ENCODE results near the gene USP15. TPM values are rescaled to one million over a fixed set of nuclear protein-coding genes. Genes with fewer than 3 reads are reported as not detected.
"Not testable (repeated sequence)": the region's sequence is repeated elsewhere in the genome, so short reads cannot be mapped to it uniquely, and the experiment has no call there.

Gene USP15
- total and polyA plus RNA-seq, 2 experiments from 2014 or later: 48.3 to 54.4 TPM

DNA sequence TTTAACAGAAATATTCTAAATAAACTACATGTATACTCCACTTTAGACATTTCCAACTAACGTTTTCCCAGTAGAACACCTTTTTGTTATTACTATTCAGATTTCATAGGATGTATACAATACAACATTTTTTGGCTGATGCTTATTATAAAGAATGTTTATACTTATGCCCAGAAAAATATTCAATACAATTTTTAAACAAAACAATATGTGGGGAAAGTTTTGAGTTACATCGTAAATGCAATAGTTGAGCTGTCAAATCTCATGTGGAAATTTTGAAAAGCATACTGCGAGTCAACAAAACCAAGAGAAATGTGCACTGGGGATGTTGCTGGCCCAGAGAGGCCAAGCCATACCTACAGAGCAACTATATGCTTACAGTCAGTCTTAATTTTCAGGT is 188.2 kb downstream of the USP15 start:
- no peak overlapping the region for H3K4me3 ChIP-seq
- DNase-seq: no peak
- no peak overlapping the region for H3K27ac ChIP-seq
- H3K9ac ChIP-seq: no peak overlapping the region
- TF ChIP-seq EZH2phosphoT487 (IDR thresholded peaks at IDR 0.05; ENCODE audit: insufficient read depth, low read depth) (no peak), EZH2 (IDR thresholded peaks at IDR 0.05; ENCODE audit: insufficient read depth, poor library complexity, severe bottlenecking) (no peak)
- H3F3A ChIP-seq (ENCODE audit: insufficient read depth): no peaks in the 10 kb centered on the region
- no peaks in the 10 kb centered on the region for H3K4me1 ChIP-seq (ENCODE audit: insufficient read depth)
- H3K4me2 ChIP-seq (ENCODE audit: unreplicated experiment): no peak overlapping the region
- H4K20me1 ChIP-seq (ENCODE audit: insufficient read depth): no peaks in the 10 kb centered on the region
- no peaks in the 10 kb centered on the region for H3K79me2 ChIP-seq (ENCODE audit: insufficient read depth)
- in situ Hi-C loops (cut with MboI): loop anchor here (10.0 kb wide), 1 partner anchor 616 kb away; no protein-coding TSS in a partner anchor
- H3K36me3 ChIP-seq (ENCODE audit: low read depth): no peaks in the 10 kb centered on the region
- no peaks in the 10 kb centered on the region for H3K9me2 ChIP-seq (ENCODE audit: insufficient read depth)
- H3K27me3 ChIP-seq (replicated peaks; ENCODE audit: insufficient read depth): no peaks in the 10 kb centered on the region
- 14 to 22% methylated on average over 3 of the region's 3 CpGs for WGBS, 2 experiments (ENCODE audit: low coverage in 1 of 2, low lambda C conversion rate in 2 of 2, missing lambda C conversion rate in 2 of 2)
- no peak overlapping the region for H2AFZ ChIP-seq
- H3K9me3 ChIP-seq (ENCODE audit: low read depth): no peaks in the 10 kb centered on the region

DNA sequence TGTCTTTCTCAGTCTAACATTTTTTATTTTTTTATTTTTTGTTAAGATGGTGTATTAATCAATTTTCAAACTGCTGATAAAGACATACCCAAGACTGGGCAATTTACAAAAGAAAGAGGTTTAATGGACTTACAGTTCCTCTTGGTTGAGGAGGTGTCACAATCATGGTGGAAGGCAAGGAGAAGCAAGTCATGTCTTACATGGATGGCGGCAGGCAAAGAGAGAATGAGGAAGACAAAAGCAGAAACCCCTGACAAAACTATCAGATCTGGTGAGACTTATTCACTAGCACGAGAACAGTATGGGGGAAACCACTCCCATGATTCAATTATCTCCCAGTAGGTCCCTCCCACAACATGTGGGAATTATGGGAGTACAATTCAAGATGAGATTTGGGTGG is 195.2 kb downstream of the USP15 start:
- H3F3A ChIP-seq (ENCODE audit: insufficient read depth); H3K9me3 ChIP-seq (ENCODE audit: low read depth); H3K27me3 ChIP-seq (replicated peaks; ENCODE audit: insufficient read depth); H2AFZ ChIP-seq; H4K20me1 ChIP-seq (ENCODE audit: insufficient read depth); H3K4me2 ChIP-seq (ENCODE audit: unreplicated experiment); H3K79me2 ChIP-seq (ENCODE audit: insufficient read depth); H3K4me3 ChIP-seq; H3K4me1 ChIP-seq (ENCODE audit: insufficient read depth); DNase-seq; H3K9ac ChIP-seq; H3K9me2 ChIP-seq (ENCODE audit: insufficient read depth); H3K27ac ChIP-seq; H3K36me3 ChIP-seq (ENCODE audit: low read depth); in situ Hi-C loops (cut with MboI): not testable (repeated sequence)
- WGBS, 2 experiments (ENCODE audit: low coverage in 1 of 2, low lambda C conversion rate in 2 of 2, missing lambda C conversion rate in 2 of 2): 25 to 48% methylated on average over 2 of the region's 2 CpGs

GRCh38 chr12:62458626-62459025 is 198.4 kb downstream of the USP15 start:
- Histone ChIP-seq H4K20me1 (ENCODE audit: insufficient read depth) (no peaks in the 10 kb centered on the region), H2AFZ (no peak overlapping the region), H3F3A (ENCODE audit: insufficient read depth) (no peaks in the 10 kb centered on the region), H3K4me1 (ENCODE audit: insufficient read depth) (no peaks in the 10 kb centered on the region), H3K9me3 (ENCODE audit: low read depth) (no peaks in the 10 kb centered on the region), H3K9me2 (ENCODE audit: insufficient read depth) (no peaks in the 10 kb centered on the region), H3K4me2 (ENCODE audit: unreplicated experiment) (no peak overlapping the region), H3K27me3 (replicated peaks; ENCODE audit: insufficient read depth) (no peaks in the 10 kb centered on the region), H3K27ac (no peak overlapping the region), H3K4me3 (no peak overlapping the region), H3K79me2 (ENCODE audit: insufficient read depth) (no peaks in the 10 kb centered on the region), H3K9ac (no peak overlapping the region), H3K36me3 (ENCODE audit: low read depth) (no peaks in the 10 kb centered on the region)
- 93 to 94% methylated on average over 3 of the region's 3 CpGs for WGBS, 2 experiments (ENCODE audit: low coverage in 1 of 2, low lambda C conversion rate in 2 of 2, missing lambda C conversion rate in 2 of 2)
- in situ Hi-C loops (cut with MboI): no loop called here
- DNase-seq: no peak
- TF ChIP-seq EZH2phosphoT487 (IDR thresholded peaks at IDR 0.05; ENCODE audit: insufficient read depth, low read depth) (no peak), EZH2 (IDR thresholded peaks at IDR 0.05; ENCODE audit: insufficient read depth, poor library complexity, severe bottlenecking) (no peak)

- no peak overlapping the region for H2AFZ ChIP-seq
- no peaks in the 10 kb centered on the region for H3K27me3 ChIP-seq (replicated peaks; ENCODE audit: insufficient read depth)
- TF ChIP-seq EZH2 (IDR thresholded peaks at IDR 0.05; ENCODE audit: insufficient read depth, poor library complexity, severe bottlenecking) (no peak), EZH2phosphoT487 (IDR thresholded peaks at IDR 0.05; ENCODE audit: insufficient read depth, low read depth) (no peak)
- H3K9ac ChIP-seq: no peak overlapping the region
- H3F3A ChIP-seq (ENCODE audit: insufficient read depth): no peaks in the 10 kb centered on the region
- H3K79me2 ChIP-seq (ENCODE audit: insufficient read depth): no peaks in the 10 kb centered on the region
- in situ Hi-C loops (cut with MboI): no loop called here
- H3K9me2 ChIP-seq (ENCODE audit: insufficient read depth): no peaks in the 10 kb centered on the region
- no peaks in the 10 kb centered on the region for H3K4me1 ChIP-seq (ENCODE audit: insufficient read depth)
- no peak overlapping the region for H3K4me2 ChIP-seq (ENCODE audit: unreplicated experiment)
- no peak overlapping the region for H3K27ac ChIP-seq
- H3K9me3 ChIP-seq (ENCODE audit: low read depth): no peaks in the 10 kb centered on the region
- H3K4me3 ChIP-seq: no peak overlapping the region
- H4K20me1 ChIP-seq (ENCODE audit: insufficient read depth): no peaks in the 10 kb centered on the region
- no peaks in the 10 kb centered on the region for H3K36me3 ChIP-seq (ENCODE audit: low read depth)
- no peak for DNase-seq
Measured at GRCh38 chr12:62459976-62460375, 199.8 kb downstream of the USP15 start.

GRCh38 chr12:62461171-62461837 is 201.1 kb downstream of the USP15 start:
- H3K36me3 ChIP-seq (ENCODE audit: low read depth); H2AFZ ChIP-seq; H3K4me2 ChIP-seq (ENCODE audit: unreplicated experiment); H3F3A ChIP-seq (ENCODE audit: insufficient read depth); H4K20me1 ChIP-seq (ENCODE audit: insufficient read depth); H3K27me3 ChIP-seq (replicated peaks; ENCODE audit: insufficient read depth); DNase-seq; H3K4me3 ChIP-seq; H3K9me2 ChIP-seq (ENCODE audit: insufficient read depth); H3K9me3 ChIP-seq (ENCODE audit: low read depth); H3K79me2 ChIP-seq (ENCODE audit: insufficient read depth); H3K9ac ChIP-seq; in situ Hi-C loops (cut with MboI); H3K27ac ChIP-seq; H3K4me1 ChIP-seq (ENCODE audit: insufficient read depth): not testable (repeated sequence)
- 79 to 81% methylated on average over 25 to 32 of the region's 32 CpGs for WGBS, 2 experiments (ENCODE audit: low coverage in 1 of 2, low lambda C conversion rate in 2 of 2, missing lambda C conversion rate in 2 of 2)

DNA sequence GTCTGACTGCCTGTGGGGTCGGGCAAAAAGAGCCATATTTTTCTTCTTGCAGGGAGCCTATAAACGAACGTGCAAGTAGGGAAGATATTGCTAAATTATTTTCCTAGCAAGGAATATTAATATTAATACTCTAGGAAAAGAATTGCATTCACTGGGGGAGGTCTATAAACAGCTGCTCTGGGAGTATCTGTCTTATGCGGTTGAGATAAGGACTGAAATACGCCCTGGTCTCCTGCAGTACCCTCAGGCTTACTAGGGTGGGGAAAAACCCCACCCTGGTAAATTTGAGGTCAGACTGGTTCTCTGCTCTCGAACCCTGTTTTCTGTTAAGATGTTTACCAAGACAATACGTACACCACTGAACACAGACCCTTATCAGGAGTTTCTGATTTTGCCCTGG is 203.0 kb downstream of the USP15 start:
- H4K20me1 ChIP-seq (ENCODE audit: insufficient read depth); in situ Hi-C loops (cut with MboI); H3K9ac ChIP-seq; H3F3A ChIP-seq (ENCODE audit: insufficient read depth); H3K27ac ChIP-seq; H3K27me3 ChIP-seq (replicated peaks; ENCODE audit: insufficient read depth); H3K4me2 ChIP-seq (ENCODE audit: unreplicated experiment); H3K36me3 ChIP-seq (ENCODE audit: low read depth); H3K4me3 ChIP-seq; H3K4me1 ChIP-seq (ENCODE audit: insufficient read depth); H3K9me2 ChIP-seq (ENCODE audit: insufficient read depth); DNase-seq; H3K9me3 ChIP-seq (ENCODE audit: low read depth); H2AFZ ChIP-seq: not testable (repeated sequence)
- peaks cover 17% of the 10 kb centered on the region for H3K79me2 ChIP-seq (ENCODE audit: insufficient read depth)
- 46 to 47% methylated on average over 7 of the region's 7 CpGs for WGBS, 2 experiments (ENCODE audit: low coverage in 1 of 2, low lambda C conversion rate in 2 of 2, missing lambda C conversion rate in 2 of 2)
